GM12878 (cell line): Measurements from ENCODE around the gene PACS2. TPM values are rescaled to one million over a fixed set of nuclear protein-coding genes. Genes with fewer than 3 reads are reported as not detected.

ENCODE experiments used
- ATAC-seq: fragments of 200-7000 bp; cut with Tn5 transposase; 3 replicates; pipeline ENCODE4 v1.9.1; 2020; ENCODE audit warnings: mild to moderate bottlenecking, moderate library complexity
- BruUV-seq: library from RNA; stranded (reverse); fragments of 400-500 nt; replicated peaks from 2 replicates; lab custom pipeline; 2021; lab: Mats Ljungman, UMichigan
- CTCF ChIA-PET: fragments of 300-600 bp; sonication (Branson Sonifier 250); formaldehyde crosslinking; extraction: SDS; loops from one replicate; lab custom pipeline; 2021; ENCODE audit warnings: inconsistent platforms; lab: Yijun Ruan, JAX
- POLR2A ChIA-PET: fragments of 350-600 bp; formaldehyde crosslinking; extraction: SDS; loops from one replicate; lab custom pipeline; 2021; ENCODE audit warnings: inconsistent platforms; lab: Charles Lee
- RAD21 ChIA-PET: fragments of 300-600 bp; sonication (Branson Sonifier 250); formaldehyde crosslinking; loops from one replicate; lab custom pipeline; 2023; ENCODE audit warnings: antibody characterized with exemption; ENCODE audit not compliant: unreplicated experiment; lab: Charles Lee
- SMC1A ChIA-PET: fragments of 300-600 bp; sonication (Branson Sonifier 250); formaldehyde crosslinking; loops from one replicate; lab custom pipeline; 2023; ENCODE audit not compliant: unreplicated experiment, uncharacterized antibody; lab: Charles Lee
- DNase-seq: peaks from one replicate; pipeline ENCODE4 v3.0.0-alpha.2; 2011; ENCODE audit warnings: low read depth, low spot score
- FAIRE-seq: peaks from 3 replicates; lab custom pipeline; 2011; peaks lifted over from hg19 to GRCh38; lab: Jason Lieb, UNC
- H2AFZ ChIP-seq: 2 replicates; pipeline ENCODE4 v1.6.0; 2011; ENCODE audit warnings: low read depth, low read length, control low read depth; ENCODE audit not compliant: control insufficient read depth
- H3K27ac ChIP-seq: 2 replicates; pipeline ENCODE4 v1.5.1; 2011; ENCODE audit warnings: control low read depth; ENCODE audit not compliant: control insufficient read depth, insufficient read depth
- H3K27me3 ChIP-seq, 2 experiments: replicated peaks in 1 of 2; 2 replicates each; pipeline versions ENCODE4 v1.6.0 to v1.6.1; 2011; ENCODE audit warnings: low read length in 1 of 2; ENCODE audit not compliant: control insufficient read depth in 2 of 2, insufficient read depth in 2 of 2
- H3K36me3 ChIP-seq, 2 experiments: 2 replicates each; pipeline ENCODE4 v1.5.1; 2011; ENCODE audit warnings: low read length in 1 of 2; ENCODE audit not compliant: control insufficient read depth in 2 of 2, insufficient read depth in 2 of 2
- H3K4me1 ChIP-seq: 2 replicates; pipeline ENCODE4 v1.6.1; 2011; ENCODE audit warnings: mild to moderate bottlenecking, low read length, moderate library complexity, mixed read lengths; ENCODE audit not compliant: control insufficient read depth, insufficient read depth
- H3K4me2 ChIP-seq: 2 replicates; pipeline ENCODE4 v1.6.0; 2011; ENCODE audit warnings: control low read depth; ENCODE audit not compliant: control insufficient read depth, insufficient read depth
- H3K4me3 ChIP-seq: fragments of 200-600 bp; sonication (generic); 2 replicates; pipeline ENCODE4 v1.5.1; 2016
- H3K79me2 ChIP-seq: 2 replicates; pipeline ENCODE4 v1.6.0; 2011; ENCODE audit warnings: low read length; ENCODE audit not compliant: control insufficient read depth, insufficient read depth
- H3K9ac ChIP-seq: 2 replicates; pipeline ENCODE4 v1.8.0; 2011; ENCODE audit warnings: low read length, control low read depth, mixed read lengths; ENCODE audit not compliant: control insufficient read depth, insufficient read depth
- H3K9me3 ChIP-seq: replicated peaks from 3 replicates; pipeline ENCODE4 v1.5.1; 2011; ENCODE audit warnings: mild to moderate bottlenecking, low read length; ENCODE audit not compliant: control insufficient read depth, insufficient read depth
- H4K20me1 ChIP-seq: 2 replicates; pipeline ENCODE4 v1.6.0; 2011; ENCODE audit not compliant: control insufficient read depth, insufficient read depth
- BACH1 ChIP-seq: fragments of 450-650 bp; IDR thresholded peaks from 2 replicates; pipeline ENCODE4 v1.6.1; 2017; ENCODE audit warnings: mild to moderate bottlenecking, borderline replicate concordance
- BHLHE40 ChIP-seq, 2 experiments: fragments of 450-650 bp in 1 of 2; IDR thresholded peaks; 2 replicates each; pipeline ENCODE4 v1.6.1; 2011 to 2017; ENCODE audit warnings: low read depth in 2 of 2, borderline replicate concordance in 1 of 2, improper control_type of control experiment in 1 of 2, low read length in 1 of 2, mild to moderate bottlenecking in 1 of 2
- CHD2 ChIP-seq: IDR thresholded peaks from 2 replicates; pipeline ENCODE4 v1.6.1; 2011; ENCODE audit warnings: low read depth, low read length, improper control_type of control experiment, borderline replicate concordance
- EP300 ChIP-seq, 2 experiments: fragments of 150-350 bp in 1 of 2; IDR thresholded peaks; 2 replicates each; pipeline ENCODE4 v1.6.1; 2011 to 2012; ENCODE audit warnings: low read depth in 2 of 2, low read length in 2 of 2, borderline replicate concordance in 1 of 2, improper control_type of control experiment in 1 of 2, inconsistent platforms in 1 of 2; ENCODE audit not compliant: control insufficient read depth in 1 of 2
- HDAC6 ChIP-seq: fragments of 200-600 bp; sonication (generic); IDR thresholded peaks from one replicate; pipeline ENCODE4 v1.8.0; 2017; ENCODE audit warnings: antibody characterized with exemption; ENCODE audit not compliant: unreplicated experiment
- MTA3 ChIP-seq: IDR thresholded peaks from 2 replicates; pipeline ENCODE4 v1.6.1; 2012; ENCODE audit warnings: low read length, inconsistent platforms, borderline replicate concordance
- PAX8 ChIP-seq: fragments of 450-650 bp; IDR thresholded peaks from 2 replicates; pipeline ENCODE4 v1.6.1; 2017; ENCODE audit warnings: mild to moderate bottlenecking, moderate library complexity
- RB1 ChIP-seq: fragments of 450-650 bp; formaldehyde crosslinking; IDR thresholded peaks from 2 replicates; pipeline ENCODE4 v1.6.1; 2017; ENCODE audit warnings: mild to moderate bottlenecking, borderline replicate concordance
- TBL1XR1 ChIP-seq: IDR thresholded peaks from 2 replicates; pipeline ENCODE4 v1.6.1; 2012; ENCODE audit warnings: low read depth, low read length, improper control_type of control experiment
- TCF7 ChIP-seq: IDR thresholded peaks from 2 replicates; pipeline ENCODE4 v1.6.1; 2014; ENCODE audit warnings: antibody characterized with exemption, borderline replicate concordance
- WRNIP1 ChIP-seq: IDR thresholded peaks from 2 replicates; pipeline ENCODE4 v1.6.1; 2011; ENCODE audit warnings: low read depth, low read length, improper control_type of control experiment, borderline replicate concordance
- WGBS: methylation state at CpG from one replicate; pipeline ENCODE4 v1.1.6; 2016; ENCODE audit warnings: low lambda C conversion rate; ENCODE audit not compliant: insufficient replicate concordance, insufficient coverage; ENCODE audit errors: missing lambda C conversion rate; 5-methylcytosine and 5-hydroxymethylcytosine counted together
- in situ Hi-C: fragments of 300-500 bp; cut with MboI; formaldehyde crosslinking; loops from 9 replicates; pipeline ENCODE4 v1.14.3; 2018; ENCODE audit warnings: mixed read lengths
- intact Hi-C: fragments of 100-400 bp; cut with micrococcal nuclease; formaldehyde crosslinking; loops from one replicate; pipeline ENCODE4 v1.14.2; 2022; ENCODE audit not compliant: unreplicated experiment
- polyA plus RNA-seq, 11 experiments: library from polyadenylated mRNA; depleted of rRNA in 4 of 11; unstranded in 6 of 11; stranded (reverse) in 5 of 11; fragments of >200 nt; fragmentation: Nextera tagmentation in 4 of 11; fragmentation: Illumina TruSeq in 1 of 11; extraction: Ambion mirVana in 4 of 11; extraction: Trizol in 1 of 11; gene quantifications; 1 replicate in 1 of 11; 2 replicates in 10 of 11; pipeline versions ENCODE4 v1.2.1 to v1.2.3, GENCODE V29; 2011 to 2016; ENCODE audit warnings: inconsistent platforms in 2 of 11, missing spikeins in 2 of 11, low read depth in 1 of 11
- total RNA-seq, 4 experiments: library from RNA; depleted of rRNA in 3 of 4; stranded (reverse); fragments of >200 nt in 3 of 4; fragmentation: Illumina TruSeq in 1 of 4; extraction: Trizol in 1 of 4; gene quantifications; 2 replicates each; pipeline versions ENCODE4 v1.2.1 to v1.2.3, GENCODE V29; 2013 to 2021
- TF ChIP-seq, protein P1 (sequence below): IDR thresholded peaks from 2 replicates; pipeline ENCODE4 v1.6.1; 2012; ENCODE audit warnings: low read depth, low read length, improper control_type of control experiment
- TF ChIP-seq, protein P2 (sequence below): fragments of 450-650 bp; IDR thresholded peaks from 2 replicates; pipeline ENCODE4 v1.6.1; 2018; ENCODE audit warnings: mild to moderate bottlenecking, low read depth, moderate library complexity; ENCODE audit not compliant: partially characterized antibody

The PACS2 gene
- total and polyA plus RNA-seq, 10 of the 15 experiments (the other 5 are each of a cell fraction or from before 2014, with no cell fraction given): 0.21 to 37.3 (median 9.4) TPM

DNA sequence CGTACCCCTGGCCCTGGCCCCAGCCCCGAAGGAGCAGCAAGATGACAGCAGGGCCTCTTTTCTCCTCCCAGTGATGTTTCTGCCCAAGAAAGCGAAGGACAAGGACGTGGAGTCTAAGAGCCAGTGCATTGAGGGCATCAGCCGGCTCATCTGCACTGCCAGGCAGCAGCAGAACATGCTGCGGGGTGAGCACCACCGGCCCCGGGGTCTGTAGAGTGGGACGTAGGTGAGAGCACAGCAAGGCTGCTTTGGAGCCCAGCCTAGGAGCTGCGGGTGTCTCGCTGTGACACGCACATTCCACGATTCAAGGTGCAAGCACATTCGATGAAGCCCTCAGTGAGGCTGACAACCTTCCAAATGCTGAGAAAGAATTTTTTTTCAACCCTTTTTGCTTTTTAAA is 78.6 kb downstream of the PACS2 start:
- no peak for TF ChIP-seq TBL1XR1
- TF ChIP-seq RB1: no peak
- no peak for TF ChIP-seq EP300 (IDR thresholded peaks at IDR 0.05; ENCODE audit: borderline replicate concordance in 1 of 2, control insufficient read depth in 1 of 2, low read depth in 2 of 2, low read length in 2 of 2)
- TF ChIP-seq, protein P1, sequence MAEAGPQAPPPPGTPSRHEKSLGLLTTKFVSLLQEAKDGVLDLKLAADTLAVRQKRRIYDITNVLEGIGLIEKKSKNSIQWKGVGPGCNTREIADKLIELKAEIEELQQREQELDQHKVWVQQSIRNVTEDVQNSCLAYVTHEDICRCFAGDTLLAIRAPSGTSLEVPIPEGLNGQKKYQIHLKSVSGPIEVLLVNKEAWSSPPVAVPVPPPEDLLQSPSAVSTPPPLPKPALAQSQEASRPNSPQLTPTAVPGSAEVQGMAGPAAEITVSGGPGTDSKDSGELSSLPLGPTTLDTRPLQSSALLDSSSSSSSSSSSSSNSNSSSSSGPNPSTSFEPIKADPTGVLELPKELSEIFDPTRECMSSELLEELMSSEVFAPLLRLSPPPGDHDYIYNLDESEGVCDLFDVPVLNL: no peak
- no peak for TF ChIP-seq MTA3
- no peak for TF ChIP-seq BHLHE40 (IDR thresholded peaks at IDR 0.05; ENCODE audit: borderline replicate concordance in 1 of 2, low read depth in 2 of 2, low read length in 1 of 2)
- no peak for TF ChIP-seq WRNIP1
- TF ChIP-seq TCF7: no peak
- TF ChIP-seq CHD2: no peak
- TF ChIP-seq, protein P2, sequence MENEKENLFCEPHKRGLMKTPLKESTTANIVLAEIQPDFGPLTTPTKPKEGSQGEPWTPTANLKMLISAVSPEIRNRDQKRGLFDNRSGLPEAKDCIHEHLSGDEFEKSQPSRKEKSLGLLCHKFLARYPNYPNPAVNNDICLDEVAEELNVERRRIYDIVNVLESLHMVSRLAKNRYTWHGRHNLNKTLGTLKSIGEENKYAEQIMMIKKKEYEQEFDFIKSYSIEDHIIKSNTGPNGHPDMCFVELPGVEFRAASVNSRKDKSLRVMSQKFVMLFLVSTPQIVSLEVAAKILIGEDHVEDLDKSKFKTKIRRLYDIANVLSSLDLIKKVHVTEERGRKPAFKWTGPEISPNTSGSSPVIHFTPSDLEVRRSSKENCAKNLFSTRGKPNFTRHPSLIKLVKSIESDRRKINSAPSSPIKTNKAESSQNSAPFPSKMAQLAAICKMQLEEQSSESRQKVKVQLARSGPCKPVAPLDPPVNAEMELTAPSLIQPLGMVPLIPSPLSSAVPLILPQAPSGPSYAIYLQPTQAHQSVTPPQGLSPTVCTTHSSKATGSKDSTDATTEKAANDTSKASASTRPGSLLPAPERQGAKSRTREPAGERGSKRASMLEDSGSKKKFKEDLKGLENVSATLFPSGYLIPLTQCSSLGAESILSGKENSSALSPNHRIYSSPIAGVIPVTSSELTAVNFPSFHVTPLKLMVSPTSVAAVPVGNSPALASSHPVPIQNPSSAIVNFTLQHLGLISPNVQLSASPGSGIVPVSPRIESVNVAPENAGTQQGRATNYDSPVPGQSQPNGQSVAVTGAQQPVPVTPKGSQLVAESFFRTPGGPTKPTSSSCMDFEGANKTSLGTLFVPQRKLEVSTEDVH: no peak
- TF ChIP-seq HDAC6: no peak
- TF ChIP-seq BACH1: no peak
- TF ChIP-seq PAX8: no peak
- FAIRE-seq (no peak), ATAC-seq (no peak), DNase-seq (no peak)
- H3K4me2 ChIP-seq: no peak overlapping the region
- intact Hi-C loops (no loop called here), in situ Hi-C loops (no loop called here)
- ChIA-PET SMC1A (no interaction called here), POLR2A (no interaction called here), RAD21 (no interaction called here), CTCF (no interaction called here)
- H3K9ac ChIP-seq: no peak overlapping the region
- WGBS: 76% methylated on average over 14 of the region's 14 CpGs
- H3K79me2 ChIP-seq: no peaks in the 10 kb centered on the region
- H3K36me3 ChIP-seq: no peaks in the 10 kb centered on the region
- H4K20me1 ChIP-seq: no peaks in the 10 kb centered on the region
- no peak overlapping the region for H3K27ac ChIP-seq
- H3K27me3 ChIP-seq: no peaks in the 10 kb centered on the region
- BruUV-seq: no TSS peak
- peaks cover 4% of the 10 kb centered on the region; the same call in 1 of the 2 replicates for H3K4me1 ChIP-seq
- no peak overlapping the region for H2AFZ ChIP-seq
- H3K9me3 ChIP-seq: no peaks in the 10 kb centered on the region
- H3K4me3 ChIP-seq: no peak overlapping the region
